Vagina (tissue), 2 donors: Measurements from ENCODE around the gene MPPED1. TPM values are rescaled to one million over a fixed set of nuclear protein-coding genes. Genes with fewer than 3 reads are reported as not detected.

Source experiments
- DNase-seq, 2 donors: peaks; one replicate each; pipeline ENCODE4 v3.0.0-alpha.2; 2017; ENCODE audit errors: extremely low spot score in 2 of 2
- H3K27ac ChIP-seq: fragments of 200-600 bp; sonication (generic); one replicate; pipeline ENCODE4 v1.5.1; 2019
- H3K27me3 ChIP-seq: fragments of 200-600 bp; sonication (generic); one replicate; pipeline ENCODE4 v1.5.1; 2019
- H3K36me3 ChIP-seq, 2 donors: fragments of 200-600 bp; sonication (generic); one replicate each; pipeline ENCODE4 v1.5.1; 2017 to 2019
- H3K4me1 ChIP-seq: fragments of 200-600 bp; sonication (generic); one replicate; pipeline ENCODE4 v1.5.1; 2019
- H3K4me3 ChIP-seq, 2 donors: fragments of 200-600 bp; sonication (generic); 1 replicate in 1 of 2; 2 replicates in 1 of 2; pipeline ENCODE4 v1.5.1; 2016 to 2019
- H3K9me3 ChIP-seq: fragments of 200-600 bp; sonication (generic); one replicate; pipeline ENCODE4 v1.5.1; 2019
- CTCF ChIP-seq, 3 experiments: fragments of 450-650 bp in 2 of 3; fragments of 200-600 bp in 1 of 3; sonication (generic) in 1 of 3; IDR thresholded peaks; one replicate each; pipeline ENCODE4 v1.5.1; 2017 to 2019; ENCODE audit warnings: antibody characterized with exemption in 3 of 3, mild to moderate bottlenecking in 2 of 3, moderate library complexity in 2 of 3
- POLR2A ChIP-seq, 2 donors: fragments of 450-650 bp; IDR thresholded peaks; one replicate each; pipeline ENCODE4 v1.6.1; 2017; ENCODE audit warnings: antibody characterized with exemption in 2 of 2, mild to moderate bottlenecking in 2 of 2, moderate library complexity in 2 of 2
- POLR2AphosphoS5 ChIP-seq, 2 donors: sonication (generic); formaldehyde crosslinking; IDR thresholded peaks; one replicate each; pipeline ENCODE4 v1.9.0; 2017; ENCODE audit warnings: antibody characterized with exemption in 2 of 2, mild to moderate bottlenecking in 2 of 2, low read depth in 1 of 2; ENCODE audit not compliant: insufficient read depth in 1 of 2
- intact Hi-C: fragments of 100-400 bp; cut with DNase I; formaldehyde crosslinking; loops from one replicate; pipeline ENCODE4 v1.15.1; 2023
- total RNA-seq: library from RNA; depleted of rRNA; stranded (reverse); fragments of >200 nt; gene quantifications from one replicate; pipeline ENCODE4 v1.2.3, GENCODE V29; 2016

MPPED1 gene
- total RNA-seq, 1 donor from 2014 or later, result 0.49 TPM

GRCh38 chr22:43434928-43435311 lies 23.1 kb downstream of the MPPED1 start:
- H3K4me3 ChIP-seq, result no peak overlapping the region
- no peak overlapping the region for H3K27ac ChIP-seq
- intact Hi-C loops, result no loop called here
- H3K27me3 ChIP-seq, result no peaks in the 10 kb centered on the region
- TF ChIP-seq POLR2A (IDR thresholded peaks at IDR 0.05), result no peak
- TF ChIP-seq POLR2AphosphoS5 (IDR thresholded peaks at IDR 0.05; ENCODE audit: insufficient read depth in 1 of 2, low read depth in 1 of 2), result no peak
- TF ChIP-seq CTCF (IDR thresholded peaks at IDR 0.05), result no peak
- DNase-seq, result no peak
- no peaks in the 10 kb centered on the region for H3K4me1 ChIP-seq
- no peaks in the 10 kb centered on the region for H3K9me3 ChIP-seq
- H3K36me3 ChIP-seq, result no peaks in the 10 kb centered on the region

GRCh38 chr22:43435851-43436811 lies 24.3 kb downstream of the MPPED1 start:
- H3K4me1 ChIP-seq, result no peaks in the 10 kb centered on the region
- no peak for DNase-seq
- no peaks in the 10 kb centered on the region for H3K36me3 ChIP-seq
- no peaks in the 10 kb centered on the region for H3K9me3 ChIP-seq
- H3K4me3 ChIP-seq, result no peak overlapping the region
- H3K27ac ChIP-seq, result no peak overlapping the region
- intact Hi-C loops, result no loop called here
- no peak for TF ChIP-seq POLR2AphosphoS5 (IDR thresholded peaks at IDR 0.05; ENCODE audit: insufficient read depth in 1 of 2, low read depth in 1 of 2)
- no peak for TF ChIP-seq POLR2A (IDR thresholded peaks at IDR 0.05)
- TF ChIP-seq CTCF (IDR thresholded peaks at IDR 0.05), result no peak
- no peaks in the 10 kb centered on the region for H3K27me3 ChIP-seq

- no peak overlapping the region for H3K4me3 ChIP-seq
- H3K36me3 ChIP-seq, result no peaks in the 10 kb centered on the region
- intact Hi-C loops, result no loop called here
- no peak overlapping the region for H3K27ac ChIP-seq
- no peak for TF ChIP-seq POLR2A (IDR thresholded peaks at IDR 0.05)
- no peak for TF ChIP-seq CTCF (IDR thresholded peaks at IDR 0.05)
- TF ChIP-seq POLR2AphosphoS5 (IDR thresholded peaks at IDR 0.05; ENCODE audit: insufficient read depth in 1 of 2, low read depth in 1 of 2), result no peak
- no peaks in the 10 kb centered on the region for H3K4me1 ChIP-seq
- no peak for DNase-seq
- no peaks in the 10 kb centered on the region for H3K9me3 ChIP-seq
- no peaks in the 10 kb centered on the region for H3K27me3 ChIP-seq
These were observed 25.1 kb downstream of the MPPED1 start for GRCh38 chr22:43436868-43437267.

- intact Hi-C loops, result no loop called here
- no peaks in the 10 kb centered on the region for H3K4me1 ChIP-seq
- H3K9me3 ChIP-seq, result no peaks in the 10 kb centered on the region
- no peak for TF ChIP-seq POLR2AphosphoS5 (IDR thresholded peaks at IDR 0.05; ENCODE audit: insufficient read depth in 1 of 2, low read depth in 1 of 2)
- TF ChIP-seq CTCF (IDR thresholded peaks at IDR 0.05), result no peak
- TF ChIP-seq POLR2A (IDR thresholded peaks at IDR 0.05), result no peak
- no peak for DNase-seq
- no peak overlapping the region for H3K4me3 ChIP-seq
- H3K36me3 ChIP-seq, result no peaks in the 10 kb centered on the region
- H3K27me3 ChIP-seq, result no peaks in the 10 kb centered on the region
- H3K27ac ChIP-seq, result no peak overlapping the region
These were observed 26.2 kb downstream of the MPPED1 start for GRCh38 chr22:43437871-43438475.
